Occipital lobe (tissue), 2 donors: ENCODE measurements around the gene VSIG10L2. TPM values are rescaled to one million over a fixed set of nuclear protein-coding genes. Genes with fewer than 3 reads are reported as not detected.
"Not testable (repeated sequence)": the region's sequence is repeated elsewhere in the genome, so short reads cannot be mapped to it uniquely, and the experiment has no call there.

Experiments
- DNase-seq: peaks from one replicate; lab custom pipeline; 2025; lab: John Stamatoyannopoulos, UW
- total RNA-seq: library from RNA; depleted of rRNA; stranded (reverse); fragments of >200 nt; gene quantifications from one replicate; pipeline ENCODE4 v1.2.3, GENCODE V29; 2014

VSIG10L2 gene
- total RNA-seq, result not detected

- no peak for DNase-seq
Observed at GRCh38 chr11:125945797-125946520, at the start of gene VSIG10L2. VSIG10L2 (plus strand) TSS chr11:125946044; CDS start chr11:125946056, 12 bp downstream.

GRCh38 chr11:125901872-125902271 lies 44.0 kb upstream of the VSIG10L2 start:
- DNase-seq, result no peak

- no peak for DNase-seq
Observed at GRCh38 chr11:125902277-125902926, 43.4 kb upstream of the VSIG10L2 start.

DNA sequence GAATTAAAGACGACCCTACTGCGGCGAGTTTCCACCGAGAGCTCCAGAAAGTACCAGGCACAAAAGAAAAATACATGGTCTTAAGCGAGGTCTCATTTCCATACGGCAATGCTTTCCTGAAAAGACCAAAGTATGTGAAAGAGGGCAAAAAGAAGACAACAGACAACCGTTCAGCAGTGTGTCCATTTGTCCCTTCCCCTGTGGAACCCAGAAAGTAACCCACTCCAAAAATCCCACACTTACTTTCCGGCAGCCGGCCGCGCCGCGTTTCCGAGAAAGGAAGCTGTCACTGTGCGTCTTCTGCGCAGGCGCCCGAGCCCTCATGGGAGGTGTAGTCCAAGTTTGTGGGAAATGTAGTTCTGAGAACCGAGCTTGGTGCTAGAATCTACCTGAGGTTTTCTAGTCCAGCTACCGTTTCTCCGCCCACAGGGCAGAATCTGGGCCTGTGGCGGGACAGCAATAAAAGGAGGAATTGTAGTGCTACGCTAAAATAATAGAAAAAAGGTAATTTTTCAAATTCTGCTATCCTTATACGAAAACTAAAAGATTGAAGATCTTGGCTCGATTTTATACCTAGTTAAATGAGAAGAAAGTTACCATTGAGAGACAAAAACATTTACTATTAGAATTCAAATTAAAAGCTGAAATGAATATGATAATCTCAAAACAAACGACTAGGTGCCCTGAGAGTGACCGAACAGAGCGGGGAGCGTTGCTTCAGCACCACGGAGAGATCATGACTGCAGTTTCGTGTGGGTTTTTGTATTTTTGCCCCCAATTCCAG lies 42.7 kb upstream of the VSIG10L2 start, which contains the start of gene PUS3:
TSS of gene PUS3 (minus strand) at position 280 of the 784 bp plus-strand sequence. CDS start 6,922 bp downstream, outside the sequence.
- peak; percentile 84 for DNase-seq

- DNase-seq, result peak; percentile 75
Observed at GRCh38 chr11:125903711-125904659, 41.9 kb upstream of the VSIG10L2 start, which contains the start of gene DDX25. DDX25 (plus strand) TSS chr11:125904508; CDS start chr11:125904518, 10 bp downstream.

- DNase-seq, result no peak
Observed at GRCh38 chr11:125904678-125905077, 41.2 kb upstream of the VSIG10L2 start.

GRCh38 chr11:125910226-125910849 lies 35.5 kb upstream of the VSIG10L2 start:
- DNase-seq, result no peak

DNA sequence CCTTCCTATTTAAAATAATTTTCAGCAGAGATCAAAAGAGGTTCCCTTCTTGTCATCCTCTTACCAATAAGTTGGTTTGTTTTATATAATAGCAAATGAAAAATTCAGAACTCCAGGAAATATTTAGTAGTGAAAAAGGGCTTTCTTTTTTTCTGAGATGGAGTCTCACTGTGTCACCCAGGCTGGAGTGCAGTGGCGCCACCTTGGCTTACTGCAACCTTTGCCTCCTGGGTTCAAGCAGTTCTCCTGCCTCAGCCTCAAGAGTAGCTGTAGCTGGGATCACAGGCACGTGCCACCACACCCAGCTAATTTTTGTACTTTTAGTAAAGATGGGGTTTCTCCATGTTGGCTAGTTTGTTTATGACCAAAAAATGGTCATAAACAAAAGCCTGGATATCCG lies 31.2 kb upstream of the VSIG10L2 start:
- DNase-seq, result not testable (repeated sequence)

DNA sequence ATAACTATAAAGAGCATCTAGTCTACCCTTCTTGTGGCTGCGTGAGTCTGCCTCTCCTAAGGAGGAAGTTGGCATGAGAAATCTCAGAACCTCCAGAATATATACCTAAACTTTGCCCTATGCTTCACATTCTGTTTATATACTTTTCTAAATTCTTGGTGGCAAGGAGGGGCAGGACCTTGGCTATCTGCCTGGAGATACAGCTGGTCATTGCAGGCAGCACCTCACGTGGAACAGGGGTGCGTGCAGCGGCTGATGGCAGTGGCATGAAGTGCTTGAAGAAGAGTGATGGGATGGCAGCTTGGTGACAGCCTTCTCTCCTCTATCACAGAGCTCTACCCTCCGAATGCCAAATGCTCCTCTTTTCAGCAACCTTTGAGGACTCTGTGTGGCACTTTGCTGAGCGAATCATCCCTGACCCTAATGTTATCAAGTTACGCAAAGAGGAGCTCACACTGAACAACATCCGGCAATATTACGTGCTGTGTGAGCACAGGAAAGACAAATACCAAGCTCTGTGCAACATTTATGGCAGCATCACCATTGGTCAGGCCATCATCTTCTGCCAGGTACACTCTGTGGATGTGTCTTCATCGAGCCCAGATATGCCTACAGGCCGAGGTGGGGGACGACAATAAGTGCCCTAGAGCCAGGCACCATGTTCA lies 29.0 kb upstream of the VSIG10L2 start:
- DNase-seq, result no peak

- no peak for DNase-seq
Observed at GRCh38 chr11:125918140-125918840, 27.6 kb upstream of the VSIG10L2 start.

GRCh38 chr11:125921042-125921441 lies 24.8 kb upstream of the VSIG10L2 start:
- DNase-seq, result no peak

GRCh38 chr11:125922156-125922555 lies 23.7 kb upstream of the VSIG10L2 start:
- DNase-seq, result no peak

DNA sequence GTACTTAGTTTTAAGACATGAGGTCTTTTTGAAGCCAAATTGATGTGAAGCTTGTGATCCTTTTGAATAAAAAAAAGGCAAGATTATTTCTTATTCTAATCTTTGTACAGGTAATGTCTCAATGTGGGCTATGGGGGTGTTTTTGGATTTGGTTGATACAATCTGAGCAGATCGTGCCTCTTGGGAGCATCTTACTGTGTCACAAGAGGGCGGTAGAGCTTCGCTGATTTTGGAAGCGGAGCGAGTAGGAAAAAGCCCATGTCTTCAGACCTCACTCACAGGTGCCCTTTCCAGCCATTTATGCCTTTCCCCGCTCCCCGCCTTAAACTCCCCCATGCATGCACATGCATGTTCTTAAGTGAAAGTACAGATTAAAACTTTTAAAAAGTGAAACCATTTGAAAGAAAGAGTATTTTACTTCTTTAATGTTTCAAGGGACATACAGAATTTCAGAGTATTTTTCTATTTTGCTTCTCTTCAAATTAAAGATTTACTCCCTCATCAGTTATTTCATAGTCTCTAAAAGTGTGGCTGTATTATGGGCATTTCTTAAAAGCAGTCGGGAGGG lies 22.7 kb upstream of the VSIG10L2 start:
- DNase-seq, result peak; percentile 17

DNA sequence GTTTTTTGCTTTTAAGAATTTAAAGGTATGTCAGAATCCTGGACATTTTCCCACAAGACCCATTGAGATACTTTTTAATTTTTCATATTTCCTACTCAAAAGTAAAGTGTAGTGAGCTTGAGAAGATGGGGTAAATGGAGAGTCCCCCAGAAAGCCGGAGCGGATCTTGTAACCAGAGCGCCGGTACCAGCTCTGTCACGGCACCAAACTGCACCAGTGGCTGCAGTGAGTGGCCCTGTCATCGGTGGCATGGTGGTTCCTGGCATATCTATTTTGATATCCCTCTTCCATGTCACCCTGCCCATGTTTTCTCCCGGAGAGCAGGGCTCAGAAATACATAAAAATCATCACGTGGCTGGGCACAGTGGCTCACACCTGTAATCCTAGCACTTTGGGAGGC lies 22.2 kb upstream of the VSIG10L2 start:
- DNase-seq, result no peak

GRCh38 chr11:125924384-125925007 lies 21.3 kb upstream of the VSIG10L2 start:
- DNase-seq, result no peak

- DNase-seq, result no peak
Observed at GRCh38 chr11:125925247-125925740, 20.6 kb upstream of the VSIG10L2 start.

GRCh38 chr11:125925804-125926203 lies 20.0 kb upstream of the VSIG10L2 start:
- no peak for DNase-seq

- no peak for DNase-seq
Observed at GRCh38 chr11:125926682-125927081, 19.2 kb upstream of the VSIG10L2 start.
